CD4-positive, alpha-beta T cell treated with Interleukin-17A for 1 hour (primary cell): ENCODE measurements around the gene POLR3C.

Experiments used
- DNase-seq: peaks from one replicate; pipeline ENCODE4 v3.0.0-alpha.2; 2020

Gene POLR3C

DNA sequence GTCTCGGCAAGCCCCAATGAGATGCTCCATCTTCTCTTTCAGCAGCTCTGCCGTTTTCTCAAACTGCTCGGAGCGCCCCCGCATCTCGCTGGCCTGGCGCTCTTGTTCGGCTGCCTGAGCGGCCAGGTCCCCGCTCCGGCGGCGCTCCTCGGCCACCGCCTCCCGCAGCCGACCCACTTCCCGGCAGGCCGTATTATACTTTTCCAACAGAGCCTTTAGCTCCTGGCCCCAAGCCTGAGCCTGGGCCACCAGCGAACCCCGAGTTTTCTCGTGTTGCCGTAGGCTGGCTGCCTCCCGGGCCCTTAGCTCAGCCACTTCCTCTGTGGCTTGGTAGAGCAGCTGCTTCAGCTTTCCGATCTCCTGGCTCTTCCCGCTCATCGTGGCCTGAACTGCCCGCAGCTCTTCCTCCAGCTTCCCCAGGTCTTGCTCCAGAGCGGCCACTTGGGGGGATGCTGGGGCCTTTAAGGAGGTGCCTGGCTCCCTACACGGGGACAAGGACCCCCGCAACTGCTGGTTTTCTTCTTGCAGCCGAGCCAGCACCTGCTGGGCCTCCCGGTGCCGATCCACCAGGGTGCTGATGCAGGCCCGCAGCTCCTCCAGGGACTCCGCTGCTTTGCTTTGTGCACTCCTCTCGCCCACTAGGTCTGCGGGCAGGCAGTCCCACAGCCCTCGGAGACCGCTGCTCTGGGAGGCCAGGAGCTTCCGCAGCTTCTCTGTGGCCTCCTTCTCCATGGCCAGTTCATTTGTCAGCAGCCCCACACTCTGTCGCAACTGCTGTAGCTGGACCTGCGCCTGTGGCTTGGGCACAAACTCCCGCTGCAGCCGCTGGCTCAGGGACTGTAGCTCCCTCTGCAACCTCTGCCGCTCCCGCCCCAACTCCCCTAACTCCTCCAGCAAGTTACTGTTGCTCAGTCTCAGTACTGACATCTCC lies 48.3 kb downstream of the POLR3C start:
- DNase-seq = peak; percentile 29

GRCh38 chr1:145874646-145875045 lies 50.6 kb downstream of the POLR3C start:
- no peak for DNase-seq

- no peak for DNase-seq
Observed at GRCh38 chr1:145877923-145878486, 54.0 kb downstream of the POLR3C start.

GRCh38 chr1:145878724-145879123 lies 54.7 kb downstream of the POLR3C start:
- DNase-seq = no peak

- DNase-seq = no peak
Observed at GRCh38 chr1:145879775-145880174, 55.8 kb downstream of the POLR3C start.

DNA sequence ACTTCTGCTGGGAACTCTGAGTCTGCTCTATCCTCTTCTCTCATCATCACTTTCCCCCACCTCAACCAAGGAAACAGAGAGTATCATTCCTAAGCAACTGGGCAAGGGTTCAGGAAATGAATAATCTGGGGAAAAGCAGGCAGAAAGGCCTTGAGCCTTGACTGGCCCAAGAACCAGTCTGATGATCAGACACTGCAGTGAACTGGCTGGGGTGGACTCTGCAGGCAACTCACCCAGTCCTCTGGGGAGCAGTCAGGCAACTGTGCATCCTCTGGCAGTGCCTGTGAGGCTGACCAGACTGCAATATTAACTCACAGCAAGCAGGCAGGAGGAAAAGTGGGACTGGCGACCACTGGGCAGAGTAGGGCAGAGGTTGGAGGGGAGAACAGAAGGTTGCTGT lies 60.7 kb downstream of the POLR3C start:
- no peak for DNase-seq

DNA sequence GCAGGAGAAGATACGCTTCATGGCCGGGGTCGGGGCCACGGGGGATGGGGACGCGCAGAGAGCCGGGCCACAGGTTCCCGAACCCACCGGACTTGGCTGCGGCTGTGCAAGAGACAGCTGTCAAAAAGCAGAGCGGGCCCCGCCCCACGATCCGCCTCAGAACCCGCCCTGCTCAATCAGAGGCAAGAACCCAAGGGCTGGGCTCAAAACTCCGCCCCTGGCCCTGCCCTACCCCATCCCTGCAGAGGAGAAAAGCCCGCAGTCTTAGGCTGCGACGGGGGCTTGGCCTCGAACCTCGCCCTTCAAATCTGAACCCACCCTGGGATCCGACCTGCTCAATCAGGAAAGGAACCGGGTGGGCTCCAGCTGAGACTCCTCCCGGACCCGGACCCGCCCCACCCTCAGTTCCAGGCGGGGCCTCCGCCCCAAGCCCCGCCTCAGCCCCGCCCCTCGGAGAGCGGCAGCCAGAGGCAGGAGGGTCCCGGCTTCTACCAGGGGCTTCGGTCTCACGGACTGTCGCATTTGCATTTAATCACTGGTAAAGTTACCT lies 61.8 kb downstream of the POLR3C start, which contains the start of gene ANKRD35:
ANKRD35 (minus strand) TSS at position 129 of the 550 bp plus-strand sequence; CDS start at position 21, 108 bp downstream.
- peak; percentile 87 for DNase-seq

DNA sequence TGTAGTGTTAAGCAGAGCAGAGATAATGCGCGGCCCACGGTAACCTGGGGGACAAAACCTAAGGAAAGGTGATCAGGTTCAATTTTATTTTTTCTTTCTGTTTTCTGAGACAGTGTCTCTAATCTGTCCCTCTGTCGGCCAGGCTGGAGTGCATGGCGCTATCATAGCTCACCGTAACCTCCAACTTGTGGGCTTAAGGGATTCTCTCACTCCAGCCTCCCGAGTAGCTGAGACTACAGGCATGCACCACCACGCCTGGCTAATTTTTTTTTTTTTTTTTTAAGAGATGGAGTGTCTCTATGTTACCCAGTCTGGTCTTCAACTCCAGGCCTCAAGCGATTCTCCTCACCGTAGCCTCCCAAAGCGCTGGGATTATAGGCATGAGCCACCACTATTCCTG lies 62.4 kb downstream of the POLR3C start:
- no peak for DNase-seq

GRCh38 chr1:145886816-145887215 lies 62.8 kb downstream of the POLR3C start:
- no peak for DNase-seq

- DNase-seq = no peak
Observed at GRCh38 chr1:145887631-145888030, 63.6 kb downstream of the POLR3C start.

DNA sequence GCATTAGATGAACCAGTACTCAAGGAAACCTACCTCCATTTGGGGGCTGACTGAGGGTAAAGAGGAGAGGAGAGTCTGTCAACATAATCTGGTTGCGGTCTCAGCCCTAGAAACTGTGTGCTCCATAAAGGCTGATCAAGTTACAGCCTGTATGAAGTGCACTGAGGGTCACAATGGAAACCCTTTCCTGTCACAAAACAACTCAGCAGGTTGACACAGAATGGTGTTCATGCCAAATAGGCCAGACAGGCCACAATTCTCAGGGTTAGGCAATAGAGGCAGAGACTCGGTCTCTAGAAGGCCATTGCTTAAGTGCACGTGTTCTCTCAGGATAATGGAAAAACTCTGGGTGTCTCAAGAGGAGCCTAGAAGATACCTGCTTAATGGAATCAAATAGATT lies 65.7 kb downstream of the POLR3C start:
- DNase-seq = no peak

DNA sequence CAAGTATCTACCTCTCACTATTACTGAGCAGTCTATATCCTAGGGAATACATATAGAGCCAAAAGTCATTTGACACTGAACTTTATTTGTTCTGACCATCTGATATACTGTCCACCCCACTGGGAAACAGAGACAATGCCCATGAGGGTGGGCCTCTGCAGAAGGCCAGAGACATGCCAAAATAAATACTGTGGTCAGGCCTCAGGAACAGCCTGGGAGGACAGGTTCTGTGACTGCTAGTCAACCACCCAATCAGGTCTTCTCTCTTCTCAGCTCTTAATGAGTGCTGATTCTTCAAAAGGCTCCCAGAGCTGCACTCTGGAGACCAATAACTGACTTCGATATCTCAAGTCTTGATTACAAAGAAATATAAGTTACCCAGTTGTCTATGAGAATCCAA lies 67.1 kb downstream of the POLR3C start:
- no peak for DNase-seq

GRCh38 chr1:145891587-145892485 lies 67.8 kb downstream of the POLR3C start:
- DNase-seq = peak; percentile 58

- DNase-seq = no peak
Observed at GRCh38 chr1:145892486-145893087, 68.6 kb downstream of the POLR3C start.

GRCh38 chr1:145893306-145894055 lies 69.5 kb downstream of the POLR3C start:
- DNase-seq = no peak
